Esophagus muscularis mucosa (tissue), 4 donors: ENCODE measurements around the gene C10orf71. TPM values are rescaled to one million over a fixed set of nuclear protein-coding genes. Genes with fewer than 3 reads are reported as not detected.
A peak's percentile ranks its signal among the peaks of the same experiment; 100 is the strongest.

ENCODE experiments used
- DNase-seq: peaks from one replicate; pipeline ENCODE4 v3.0.0-alpha.2; 2017; ENCODE audit errors: extremely low spot score
- H3K27ac ChIP-seq, 4 donors: fragments of 200-600 bp; sonication (generic); replicated peaks in 1 of 4; 1 replicate in 3 of 4; 2 replicates in 1 of 4; pipeline ENCODE4 v1.5.1; 2016 to 2019; ENCODE audit warnings: mild to moderate bottlenecking in 1 of 4
- H3K27me3 ChIP-seq, 4 donors: fragments of 200-600 bp; sonication (generic); one replicate each; pipeline versions ENCODE4 v1.5.1 to v1.6.0; 2016 to 2019
- H3K36me3 ChIP-seq, 4 donors: fragments of 200-600 bp; sonication (generic); one replicate each; pipeline ENCODE4 v1.5.1; 2016 to 2019
- H3K4me1 ChIP-seq, 4 donors: fragments of 200-600 bp; sonication (generic); one replicate each; pipeline ENCODE4 v1.5.1; 2016 to 2019
- H3K4me3 ChIP-seq, 4 donors: fragments of 200-600 bp; sonication (generic); 1 replicate in 2 of 4; 2 replicates in 2 of 4; pipeline ENCODE4 v1.5.1; 2016 to 2019; ENCODE audit warnings: mild to moderate bottlenecking in 4 of 4, moderate library complexity in 1 of 4
- H3K9me3 ChIP-seq, 4 donors: fragments of 200-600 bp; sonication (generic); 1 replicate in 3 of 4; 2 replicates in 1 of 4; pipeline ENCODE4 v1.5.1; 2016 to 2019
- EP300 ChIP-seq: sonication (generic); formaldehyde crosslinking; IDR thresholded peaks from one replicate; pipeline ENCODE4 v1.6.1; 2017; ENCODE audit warnings: antibody characterized with exemption
- POLR2A ChIP-seq: fragments of 450-650 bp; IDR thresholded peaks from one replicate; pipeline ENCODE4 v1.6.1; 2017; ENCODE audit warnings: antibody characterized with exemption, moderate library complexity, mild to moderate bottlenecking, low read depth
- POLR2AphosphoS5 ChIP-seq, 2 donors: sonication (generic); formaldehyde crosslinking; IDR thresholded peaks; one replicate each; pipeline ENCODE4 v1.6.1; 2017; ENCODE audit warnings: antibody characterized with exemption in 2 of 2
- WGBS: methylation state at CpG from one replicate; pipeline ENCODE4 v1.1.5; 2018; 5-methylcytosine and 5-hydroxymethylcytosine counted together
- intact Hi-C: fragments of 100-400 bp; cut with DNase I; formaldehyde crosslinking; loops from one replicate; pipeline ENCODE4 v1.15.1; 2023
- total RNA-seq, 4 donors: library from RNA; depleted of rRNA; stranded (reverse); fragments of >200 nt; gene quantifications; one replicate each; pipeline versions ENCODE4 v1.1.0 to v1.2.1, GENCODE V29; 2016
- TF ChIP-seq, protein P1 (sequence below), 3 experiments: fragments of 200-600 bp in 2 of 3; fragments of 450-650 bp in 1 of 3; sonication (generic) in 2 of 3; IDR thresholded peaks; one replicate each; pipeline ENCODE4 v1.5.1; 2017 to 2019; ENCODE audit warnings: antibody characterized with exemption in 3 of 3, mild to moderate bottlenecking in 2 of 3, moderate library complexity in 1 of 3

The C10orf71 gene
- total RNA-seq, 4 donors from 2014 or later: 0.06 to 0.42 TPM; not detected in 2

DNA sequence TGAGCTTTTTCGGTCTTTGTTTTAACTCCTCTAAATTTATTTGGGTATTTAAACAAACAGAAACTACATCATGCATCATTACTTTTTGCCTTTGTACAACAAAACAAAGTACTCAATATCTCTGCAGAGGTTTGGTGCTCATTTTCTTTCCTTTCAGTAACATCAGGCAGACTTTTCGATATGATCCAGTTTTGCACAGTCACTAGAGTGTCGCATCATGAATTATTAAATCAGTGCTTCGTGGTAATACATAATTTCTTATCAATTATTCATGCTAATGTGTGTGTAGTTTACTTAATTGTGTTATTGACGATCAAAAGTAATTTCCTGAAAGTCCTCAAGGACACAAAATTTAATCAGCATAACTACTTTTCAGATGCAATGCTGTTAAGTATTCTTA, 65.1 kb downstream of the C10orf71 start:
- no peak overlapping the region for H3K27ac ChIP-seq
- no peak for DNase-seq
- 83% methylated on average over 5 of the region's 5 CpGs for WGBS
- peaks cover 0 to 15% (median 0%) of the 10 kb centered on the region in 4 donors for H3K27me3 ChIP-seq
- peaks cover 6 to 13% (median 12%) of the 10 kb centered on the region in 4 donors for H3K4me1 ChIP-seq
- no peaks in the 10 kb centered on the region for H3K9me3 ChIP-seq
- TF ChIP-seq, protein P1, sequence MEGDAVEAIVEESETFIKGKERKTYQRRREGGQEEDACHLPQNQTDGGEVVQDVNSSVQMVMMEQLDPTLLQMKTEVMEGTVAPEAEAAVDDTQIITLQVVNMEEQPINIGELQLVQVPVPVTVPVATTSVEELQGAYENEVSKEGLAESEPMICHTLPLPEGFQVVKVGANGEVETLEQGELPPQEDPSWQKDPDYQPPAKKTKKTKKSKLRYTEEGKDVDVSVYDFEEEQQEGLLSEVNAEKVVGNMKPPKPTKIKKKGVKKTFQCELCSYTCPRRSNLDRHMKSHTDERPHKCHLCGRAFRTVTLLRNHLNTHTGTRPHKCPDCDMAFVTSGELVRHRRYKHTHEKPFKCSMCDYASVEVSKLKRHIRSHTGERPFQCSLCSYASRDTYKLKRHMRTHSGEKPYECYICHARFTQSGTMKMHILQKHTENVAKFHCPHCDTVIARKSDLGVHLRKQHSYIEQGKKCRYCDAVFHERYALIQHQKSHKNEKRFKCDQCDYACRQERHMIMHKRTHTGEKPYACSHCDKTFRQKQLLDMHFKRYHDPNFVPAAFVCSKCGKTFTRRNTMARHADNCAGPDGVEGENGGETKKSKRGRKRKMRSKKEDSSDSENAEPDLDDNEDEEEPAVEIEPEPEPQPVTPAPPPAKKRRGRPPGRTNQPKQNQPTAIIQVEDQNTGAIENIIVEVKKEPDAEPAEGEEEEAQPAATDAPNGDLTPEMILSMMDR (IDR thresholded peaks at IDR 0.05): no peak
- TF ChIP-seq POLR2AphosphoS5 (IDR thresholded peaks at IDR 0.05): no peak
- no peak for TF ChIP-seq EP300
- no peak for TF ChIP-seq POLR2A
- H3K36me3 ChIP-seq: no peaks in the 10 kb centered on the region
- no peak overlapping the region for H3K4me3 ChIP-seq
- intact Hi-C loops: no loop called here

DNA sequence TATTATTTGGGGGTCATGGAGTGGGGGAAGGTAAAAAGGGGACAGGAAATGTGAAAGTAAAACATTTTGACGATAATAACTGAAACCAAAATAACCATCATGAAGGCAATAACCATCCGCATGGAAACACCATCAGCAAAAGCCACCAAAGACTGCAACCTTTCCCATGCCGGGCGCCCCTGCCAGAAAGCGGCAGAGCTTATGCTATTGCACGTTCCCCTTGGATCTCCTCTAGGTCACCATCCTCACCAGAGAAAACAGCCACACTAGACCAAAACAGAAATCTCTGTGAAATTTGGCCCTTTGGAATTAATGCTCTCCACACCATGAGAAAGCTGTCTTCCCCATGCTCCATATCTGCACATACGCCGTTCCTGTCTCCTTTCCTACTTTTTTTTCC, 65.8 kb downstream of the C10orf71 start:
- TF ChIP-seq POLR2AphosphoS5 (IDR thresholded peaks at IDR 0.05) (no peak), EP300 (no peak), POLR2A (no peak)
- TF ChIP-seq, protein P1 (IDR thresholded peaks at IDR 0.05): no peak
- peaks cover 0 to 14% (median 0%) of the 10 kb centered on the region in 4 donors for H3K27me3 ChIP-seq
- H3K36me3 ChIP-seq: no peaks in the 10 kb centered on the region
- H3K27ac ChIP-seq: no peak overlapping the region
- no peak overlapping the region for H3K4me3 ChIP-seq
- intact Hi-C loops: no loop called here
- peaks cover 6 to 12% (median 11%) of the 10 kb centered on the region in 4 donors for H3K4me1 ChIP-seq
- WGBS: 90% methylated on average over 8 of the region's 8 CpGs
- no peak for DNase-seq
- H3K9me3 ChIP-seq: no peaks in the 10 kb centered on the region

DNA sequence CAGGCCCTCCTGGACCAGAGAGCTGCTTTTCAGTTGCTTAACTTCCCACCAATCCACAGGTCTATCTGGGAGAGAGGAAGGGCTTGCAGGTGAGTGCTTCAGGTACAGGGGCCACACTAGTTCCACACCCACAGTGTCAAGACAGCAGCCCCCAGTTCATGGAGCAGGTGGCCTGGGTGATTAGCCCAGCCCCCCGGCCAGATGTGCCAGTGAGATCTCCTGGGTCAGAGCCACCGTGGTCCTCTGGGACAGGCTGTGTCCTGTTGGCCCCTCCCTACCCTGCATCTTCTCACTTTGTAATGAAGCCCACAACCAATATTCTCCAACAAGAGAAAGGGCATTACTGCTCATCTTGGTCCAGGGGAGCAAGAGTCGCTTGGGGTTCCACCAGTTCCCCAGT, 66.3 kb downstream of the C10orf71 start:
- 89% methylated on average over 2 of the region's 3 CpGs for WGBS
- DNase-seq: peak; percentile 66
- intact Hi-C loops: no loop called here

DNA sequence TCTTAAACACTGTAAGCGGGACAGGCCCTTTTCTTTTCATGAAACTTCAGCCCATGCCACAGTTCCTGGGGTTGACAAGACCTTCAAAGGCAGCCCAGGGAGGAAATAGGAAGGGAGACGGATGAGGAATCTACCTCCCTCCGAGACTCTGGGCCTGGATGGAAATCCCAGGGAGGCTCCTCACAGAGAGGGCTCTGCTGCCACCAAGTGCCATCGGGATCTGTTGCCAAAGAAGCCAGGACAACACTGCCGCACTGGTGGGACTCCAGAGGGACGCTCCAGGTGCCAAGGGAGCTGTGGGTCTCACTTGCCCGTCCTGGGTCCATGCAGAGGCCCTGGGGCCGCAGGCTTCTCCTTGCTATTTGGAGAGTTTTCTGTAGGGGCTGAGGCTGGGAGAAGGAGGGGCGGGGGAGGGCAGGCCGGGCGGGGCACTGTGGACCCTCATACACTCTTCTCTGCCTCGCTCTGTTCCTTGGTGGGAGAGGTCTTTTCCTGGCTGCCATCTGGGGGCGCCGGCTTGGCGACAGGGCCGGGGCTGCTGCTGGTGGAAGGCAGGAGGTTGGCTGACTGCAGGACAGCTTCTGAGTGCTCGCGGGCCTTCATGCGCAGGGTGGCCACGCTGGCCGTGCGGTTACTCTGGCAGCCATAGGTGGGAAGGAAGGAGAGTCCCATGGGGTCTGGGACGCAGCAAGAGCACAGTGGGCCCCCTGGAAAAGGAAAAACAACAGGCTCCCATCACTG, 66.9 kb downstream of the C10orf71 start:
- peaks cover 0 to 6% (median under 1%) of the 10 kb centered on the region in 4 donors for H3K4me1 ChIP-seq
- H3K27me3 ChIP-seq: peaks cover 0 to 22% (median 0%) of the 10 kb centered on the region in 4 donors
- H3K9me3 ChIP-seq: no peaks in the 10 kb centered on the region
- WGBS: 67% methylated on average over 10 of the region's 23 CpGs
- intact Hi-C loops: no loop called here
- TF ChIP-seq, protein P1 (IDR thresholded peaks at IDR 0.05): no peak
- TF ChIP-seq POLR2AphosphoS5 (IDR thresholded peaks at IDR 0.05) (no peak), POLR2A (no peak), EP300 (no peak)
- H3K27ac ChIP-seq: no peak overlapping the region
- H3K4me3 ChIP-seq: no peak overlapping the region
- DNase-seq: peak; percentile 81
- no peaks in the 10 kb centered on the region for H3K36me3 ChIP-seq

More for the DNA sequence above, 66.3 kb downstream of the C10orf71 start:
- peaks cover 1 to 12% (median 6%) of the 10 kb centered on the region in 4 donors for H3K4me1 ChIP-seq
- peaks cover 0 to 18% (median 0%) of the 10 kb centered on the region in 4 donors for H3K27me3 ChIP-seq
- H3K9me3 ChIP-seq: no peaks in the 10 kb centered on the region
- no peak overlapping the region for H3K4me3 ChIP-seq
- H3K36me3 ChIP-seq: no peaks in the 10 kb centered on the region
- no peak overlapping the region for H3K27ac ChIP-seq
- TF ChIP-seq POLR2A (no peak), EP300 (no peak), POLR2AphosphoS5 (IDR thresholded peaks at IDR 0.05) (no peak)
- TF ChIP-seq, protein P1 (IDR thresholded peaks at IDR 0.05): no peak
